ENCODE measurements around the gene FAM78A.
A peak's percentile ranks its signal among the peaks of the same experiment; 100 is the strongest.

The FAM78A gene

GRCh38 chr9:131319486-131319885 lies 43.2 kb upstream of the FAM78A start:
- H4K8ac ChIP-seq (ENCODE audit: low read depth, low read length) = no peak overlapping the region
- DNase-seq = peak in 1 of 2 donors; percentile 35
- no peak overlapping the region for H3K9ac ChIP-seq (ENCODE audit: low read length)
- no peak overlapping the region for H3K4me3 ChIP-seq (ENCODE audit: low read depth, low read length)
- H3K36me3 ChIP-seq (ENCODE audit: control insufficient read depth in 1 of 2, insufficient read depth in 2 of 2, low read length in 2 of 2) = no peaks in the 10 kb centered on the region
- H3K27me3 ChIP-seq (ENCODE audit: insufficient read depth, low read length) = no peaks in the 10 kb centered on the region
- H2BK120ac ChIP-seq (ENCODE audit: insufficient read depth, low read length, poor library complexity) = no peak overlapping the region
- no peak overlapping the region for H3K4ac ChIP-seq (ENCODE audit: low read depth, low read length)
- no peak overlapping the region for H3K18ac ChIP-seq (ENCODE audit: low read length)
- H2AFZ ChIP-seq (ENCODE audit: insufficient read depth, low read length, poor library complexity) = no peak overlapping the region
- no peak overlapping the region for H2BK5ac ChIP-seq (ENCODE audit: low read depth, low read length, poor library complexity)
- no peak overlapping the region for H3K14ac ChIP-seq (ENCODE audit: low read length)
- no peaks in the 10 kb centered on the region for H3K79me1 ChIP-seq (ENCODE audit: low read length)
- peaks cover 0 to 2% of the 10 kb centered on the region in 2 experiments for H3K4me1 ChIP-seq (ENCODE audit: control insufficient read depth in 1 of 2, insufficient read depth in 2 of 2, low read length in 2 of 2)
- H3K4me2 ChIP-seq (ENCODE audit: low read length) = no peak overlapping the region
- H3K23ac ChIP-seq (ENCODE audit: low read length) = no peak overlapping the region
- no CpG with 5 or more reads among the region's 12 CpGs for WGBS (ENCODE audit: extremely low coverage, insufficient coverage, insufficient read length)
- H4K12ac ChIP-seq (ENCODE audit: low read depth, low read length) = no peak overlapping the region
- no peak overlapping the region for H2BK12ac ChIP-seq (ENCODE audit: low read length)
- no peak overlapping the region for H2AK5ac ChIP-seq (ENCODE audit: low read length)
- H3K9me3 ChIP-seq (ENCODE audit: insufficient read depth, low read depth, low read length) = peaks cover 3% of the 10 kb centered on the region
- H4K91ac ChIP-seq (ENCODE audit: low read depth, low read length) = no peak overlapping the region
- no peak overlapping the region for H3K27ac ChIP-seq (ENCODE audit: low read depth, low read length)
- H3K79me2 ChIP-seq (ENCODE audit: control insufficient read depth, insufficient read depth, low read length, poor library complexity) = no peaks in the 10 kb centered on the region

GRCh38 chr9:131318231-131319085 lies 42.1 kb upstream of the FAM78A start:
- no peak overlapping the region for H3K4ac ChIP-seq (ENCODE audit: low read depth, low read length)
- H2BK120ac ChIP-seq (ENCODE audit: insufficient read depth, low read length, poor library complexity) = no peak overlapping the region
- H4K91ac ChIP-seq (ENCODE audit: low read depth, low read length) = no peak overlapping the region
- H3K79me1 ChIP-seq (ENCODE audit: low read length) = no peaks in the 10 kb centered on the region
- no peak overlapping the region for H4K8ac ChIP-seq (ENCODE audit: low read depth, low read length)
- H2AK5ac ChIP-seq (ENCODE audit: low read length) = no peak overlapping the region
- peak in 1 of 2 donors; percentile 37 for DNase-seq
- WGBS (ENCODE audit: extremely low coverage, insufficient coverage, insufficient read length) = no CpG with 5 or more reads among the region's 23 CpGs
- H4K12ac ChIP-seq (ENCODE audit: low read depth, low read length) = no peak overlapping the region
- H3K18ac ChIP-seq (ENCODE audit: low read length) = no peak overlapping the region
- H3K4me2 ChIP-seq (ENCODE audit: low read length) = no peak overlapping the region
- no peak overlapping the region for H3K23ac ChIP-seq (ENCODE audit: low read length)
- H2BK12ac ChIP-seq (ENCODE audit: low read length) = no peak overlapping the region
- H3K9me3 ChIP-seq (ENCODE audit: insufficient read depth, low read depth, low read length) = peaks cover 3% of the 10 kb centered on the region
- H3K4me1 ChIP-seq (ENCODE audit: control insufficient read depth in 1 of 2, insufficient read depth in 2 of 2, low read length in 2 of 2) = peaks cover 0 to 2% of the 10 kb centered on the region in 2 experiments
- H3K36me3 ChIP-seq (ENCODE audit: control insufficient read depth in 1 of 2, insufficient read depth in 2 of 2, low read length in 2 of 2) = no peaks in the 10 kb centered on the region
- no peaks in the 10 kb centered on the region for H3K27me3 ChIP-seq (ENCODE audit: insufficient read depth, low read length)
- H3K79me2 ChIP-seq (ENCODE audit: control insufficient read depth, insufficient read depth, low read length, poor library complexity) = no peaks in the 10 kb centered on the region
- no peak overlapping the region for H2AFZ ChIP-seq (ENCODE audit: insufficient read depth, low read length, poor library complexity)
- H3K27ac ChIP-seq (ENCODE audit: low read depth, low read length) = no peak overlapping the region
- no peak overlapping the region for H3K9ac ChIP-seq (ENCODE audit: low read length)
- no peak overlapping the region for H3K4me3 ChIP-seq (ENCODE audit: low read depth, low read length)
- H3K14ac ChIP-seq (ENCODE audit: low read length) = no peak overlapping the region
- no peak overlapping the region for H2BK5ac ChIP-seq (ENCODE audit: low read depth, low read length, poor library complexity)

- no peak overlapping the region for H3K27ac ChIP-seq (ENCODE audit: low read depth, low read length)
- H3K4me2 ChIP-seq (ENCODE audit: low read length) = no peak overlapping the region
- no peak overlapping the region for H4K12ac ChIP-seq (ENCODE audit: low read depth, low read length)
- H3K4ac ChIP-seq (ENCODE audit: low read depth, low read length) = no peak overlapping the region
- no peak overlapping the region for H3K9ac ChIP-seq (ENCODE audit: low read length)
- H2BK120ac ChIP-seq (ENCODE audit: insufficient read depth, low read length, poor library complexity) = no peak overlapping the region
- no peaks in the 10 kb centered on the region for H3K27me3 ChIP-seq (ENCODE audit: insufficient read depth, low read length)
- H3K14ac ChIP-seq (ENCODE audit: low read length) = no peak overlapping the region
- H3K79me1 ChIP-seq (ENCODE audit: low read length) = no peaks in the 10 kb centered on the region
- H2BK5ac ChIP-seq (ENCODE audit: low read depth, low read length, poor library complexity) = no peak overlapping the region
- H4K8ac ChIP-seq (ENCODE audit: low read depth, low read length) = no peak overlapping the region
- DNase-seq = peak; percentile 97
- peaks cover 3% of the 10 kb centered on the region for H3K9me3 ChIP-seq (ENCODE audit: insufficient read depth, low read depth, low read length)
- H2BK12ac ChIP-seq (ENCODE audit: low read length) = no peak overlapping the region
- no peak overlapping the region for H4K91ac ChIP-seq (ENCODE audit: low read depth, low read length)
- no peak overlapping the region for H3K23ac ChIP-seq (ENCODE audit: low read length)
- no peak overlapping the region for H3K4me3 ChIP-seq (ENCODE audit: low read depth, low read length)
- WGBS (ENCODE audit: extremely low coverage, insufficient coverage, insufficient read length) = no CpG with 5 or more reads among the region's 28 CpGs
- no peak overlapping the region for H2AK5ac ChIP-seq (ENCODE audit: low read length)
- H3K4me1 ChIP-seq (ENCODE audit: control insufficient read depth in 1 of 2, insufficient read depth in 2 of 2, low read length in 2 of 2) = peaks cover 0 to 5% of the 10 kb centered on the region in 2 experiments
- H3K18ac ChIP-seq (ENCODE audit: low read length) = no peak overlapping the region
- no peak overlapping the region for H2AFZ ChIP-seq (ENCODE audit: insufficient read depth, low read length, poor library complexity)
- H3K36me3 ChIP-seq (ENCODE audit: control insufficient read depth in 1 of 2, insufficient read depth in 2 of 2, low read length in 2 of 2) = no peaks in the 10 kb centered on the region
- no peaks in the 10 kb centered on the region for H3K79me2 ChIP-seq (ENCODE audit: control insufficient read depth, insufficient read depth, low read length, poor library complexity)
Measured at GRCh38 chr9:131312822-131313770, 36.8 kb upstream of the FAM78A start.

- Histone ChIP-seq H4K8ac (ENCODE audit: low read depth, low read length) (no peak overlapping the region), H3K23ac (ENCODE audit: low read length) (no peak overlapping the region), H2BK5ac (ENCODE audit: low read depth, low read length, poor library complexity) (no peak overlapping the region), H2AFZ (ENCODE audit: insufficient read depth, low read length, poor library complexity) (no peak overlapping the region), H2BK12ac (ENCODE audit: low read length) (no peak overlapping the region), H3K9me3 (ENCODE audit: insufficient read depth, low read depth, low read length) (peaks cover 3% of the 10 kb centered on the region), H3K4me2 (ENCODE audit: low read length) (no peak overlapping the region), H3K79me2 (ENCODE audit: control insufficient read depth, insufficient read depth, low read length, poor library complexity) (no peaks in the 10 kb centered on the region), H3K79me1 (ENCODE audit: low read length) (no peaks in the 10 kb centered on the region), H3K18ac (ENCODE audit: low read length) (no peak overlapping the region), H4K91ac (ENCODE audit: low read depth, low read length) (no peak overlapping the region), H3K4ac (ENCODE audit: low read depth, low read length) (no peak overlapping the region), H3K14ac (ENCODE audit: low read length) (no peak overlapping the region), H2BK120ac (ENCODE audit: insufficient read depth, low read length, poor library complexity) (no peak overlapping the region), H3K36me3 (ENCODE audit: control insufficient read depth in 1 of 2, insufficient read depth in 2 of 2, low read length in 2 of 2) (no peaks in the 10 kb centered on the region), H3K27ac (ENCODE audit: low read depth, low read length) (no peak overlapping the region), H3K27me3 (ENCODE audit: insufficient read depth, low read length) (no peaks in the 10 kb centered on the region), H3K9ac (ENCODE audit: low read length) (no peak overlapping the region), H3K4me1 (ENCODE audit: control insufficient read depth in 1 of 2, insufficient read depth in 2 of 2, low read length in 2 of 2) (peaks cover 0 to 3% of the 10 kb centered on the region in 2 experiments), H2AK5ac (ENCODE audit: low read length) (no peak overlapping the region), H3K4me3 (ENCODE audit: low read depth, low read length) (no peak overlapping the region), H4K12ac (ENCODE audit: low read depth, low read length) (no peak overlapping the region)
- DNase-seq = peak; percentile 85
- no CpG with 5 or more reads among the region's 9 CpGs for WGBS (ENCODE audit: extremely low coverage, insufficient coverage, insufficient read length)
Measured at GRCh38 chr9:131312246-131312645, 35.9 kb upstream of the FAM78A start.
